PFSK-1 (cell line): ENCODE measurements around the gene C10orf120.

Source experiments
- FOXP2 ChIP-seq: optimal IDR thresholded peaks from 2 replicates; pipeline ENCODE3; 2011; ENCODE audit warnings: borderline replicate concordance, control low read depth, inconsistent platforms; ENCODE audit not compliant: insufficient read depth; ENCODE audit errors: extremely low read length, extremely low read depth
- POLR2AphosphoS5 ChIP-seq: IDR thresholded peaks from 2 replicates; pipeline ENCODE4 v1.6.1; 2012; ENCODE audit warnings: low read depth, mild to moderate bottlenecking, control low read depth, low read length, moderate library complexity
- REST ChIP-seq, 2 experiments: IDR thresholded peaks; 2 replicates each; pipeline versions ENCODE4 v1.6.1 to v1.8.0; 2011 to 2012; ENCODE audit warnings: low read depth in 2 of 2, low read length in 2 of 2, control low read depth in 1 of 2, inconsistent platforms in 1 of 2, mild to moderate bottlenecking in 1 of 2, moderate library complexity in 1 of 2; ENCODE audit not compliant: insufficient read depth in 1 of 2
- SIN3A ChIP-seq: IDR thresholded peaks from 2 replicates; pipeline ENCODE4 v1.6.1; 2012; ENCODE audit warnings: mild to moderate bottlenecking, low read length, moderate library complexity, borderline replicate concordance; ENCODE audit not compliant: insufficient read depth
- TAF1 ChIP-seq: IDR thresholded peaks from 2 replicates; pipeline ENCODE4 v1.6.1; 2012; ENCODE audit warnings: low read length, control low read depth, borderline replicate concordance; ENCODE audit not compliant: insufficient read depth

GRCh38 chr10:122725768-122726167, 26.1 kb upstream of the C10orf120 start:
- TF ChIP-seq REST (IDR thresholded peaks at IDR 0.05; ENCODE audit: insufficient read depth in 1 of 2, low read depth in 2 of 2, low read length in 2 of 2) (no peak), POLR2AphosphoS5 (no peak), TAF1 (no peak), SIN3A (no peak), FOXP2 (no peak)
